SK-N-SH (cell line): ENCODE measurements around the gene POLR2A.

ENCODE experiments used
- CTCF ChIP-seq: fragments of 200-600 bp; sonication (generic); IDR thresholded peaks from 2 replicates; pipeline ENCODE4 v1.6.1; 2017; ENCODE audit warnings: antibody characterized with exemption, mild to moderate bottlenecking, moderate library complexity
- EP300 ChIP-seq, 2 experiments: IDR thresholded peaks; 2 replicates each; pipeline versions ENCODE4 v1.4.0 to v1.6.1; 2012; ENCODE audit warnings: borderline replicate concordance in 1 of 2, low read depth in 1 of 2, low read length in 1 of 2
- EZH2phosphoT487 ChIP-seq: fragments of 200-600 bp; sonication (generic); IDR thresholded peaks from 2 replicates; pipeline ENCODE4 v1.6.1; 2017; ENCODE audit warnings: low read depth, mixed run types, mild to moderate bottlenecking, antibody characterized with exemption, moderate library complexity, borderline replicate concordance
- FOXM1 ChIP-seq: IDR thresholded peaks from 2 replicates; pipeline ENCODE4 v1.4.0; 2012; ENCODE audit warnings: low read depth, mild to moderate bottlenecking
- JUND ChIP-seq: IDR thresholded peaks from 2 replicates; pipeline ENCODE4 v1.4.0; 2012
- MAX ChIP-seq: IDR thresholded peaks from 2 replicates; pipeline ENCODE4 v1.4.0; 2012; ENCODE audit warnings: low read depth
- POLR2AphosphoS5 ChIP-seq: IDR thresholded peaks from 2 replicates; pipeline ENCODE4 v1.6.1; 2012; ENCODE audit warnings: low read depth, low read length
- RAD21 ChIP-seq: IDR thresholded peaks from 2 replicates; pipeline ENCODE4 v1.6.1; 2012; ENCODE audit warnings: mild to moderate bottlenecking, low read length
- REST ChIP-seq: IDR thresholded peaks from 2 replicates; pipeline ENCODE4 v1.6.1; 2012; ENCODE audit warnings: mild to moderate bottlenecking, low read depth, low read length, moderate library complexity
- RFX5 ChIP-seq: IDR thresholded peaks from 2 replicates; pipeline ENCODE4 v1.6.1; 2012; ENCODE audit warnings: mild to moderate bottlenecking, improper control_type of control experiment, low read length
- SMC3 ChIP-seq: IDR thresholded peaks from 2 replicates; pipeline ENCODE4 v1.6.1; 2012; ENCODE audit warnings: low read depth, low read length, improper control_type of control experiment
- USF1 ChIP-seq: IDR thresholded peaks from 2 replicates; pipeline ENCODE4 v1.4.0; 2012; ENCODE audit warnings: low read depth, borderline replicate concordance

GRCh38 chr17:7497228-7497627 is 13.1 kb downstream of the POLR2A start:
- TF ChIP-seq RAD21 (no peak), EP300 (IDR thresholded peaks at IDR 0.05; ENCODE audit: borderline replicate concordance in 1 of 2, low read depth in 1 of 2, low read length in 1 of 2) (no peak), FOXM1 (no peak), CTCF (no peak), POLR2AphosphoS5 (no peak), MAX (no peak), REST (no peak), SMC3 (no peak), EZH2phosphoT487 (no peak), JUND (no peak), RFX5 (no peak), USF1 (no peak)
